Colonic mucosa (tissue), 4 donors: Measurements from ENCODE around the gene DZANK1. TPM values are rescaled to one million over a fixed set of nuclear protein-coding genes. Genes with fewer than 3 reads are reported as not detected.

Experiments used
- DNase-seq: peaks from one replicate; pipeline ENCODE4 v3.0.0-alpha.2; 2020
- H3K27ac ChIP-seq: fragments of 200-600 bp; one replicate; pipeline ENCODE4 v1.8.0; 2021
- H3K27me3 ChIP-seq: fragments of 200-600 bp; one replicate; pipeline ENCODE4 v1.8.0; 2021
- H3K36me3 ChIP-seq: fragments of 200-600 bp; one replicate; pipeline ENCODE4 v1.8.0; 2021
- H3K4me1 ChIP-seq: fragments of 200-600 bp; one replicate; pipeline ENCODE4 v1.8.0; 2021; ENCODE audit warnings: mild to moderate bottlenecking
- H3K4me3 ChIP-seq: fragments of 200-600 bp; one replicate; pipeline ENCODE4 v1.8.0; 2021
- H3K9ac ChIP-seq, 2 donors: one replicate each; pipeline ENCODE4 v1.7.0; 2013; ENCODE audit warnings: control low read depth in 2 of 2, low read depth in 2 of 2, low read length in 2 of 2
- H3K9me3 ChIP-seq: fragments of 200-600 bp; one replicate; pipeline ENCODE4 v1.8.0; 2021
- intact Hi-C: fragments of 100-400 bp; cut with DNase I; formaldehyde crosslinking; loops from one replicate; pipeline ENCODE4 v1.14.1; 2022
- total RNA-seq, 2 donors: library from RNA; stranded (reverse); fragmentation: NEBNext Ultra II Directional in 1 of 2; extraction: Animal tissue kit (Norgen Biotek cat#: 25700) in 1 of 2; gene quantifications; one replicate each; pipeline ENCODE4 v1.2.1, GENCODE V29; 2021
- TF ChIP-seq, protein P1 (sequence below): fragments of 200-600 bp; IDR thresholded peaks from one replicate; pipeline ENCODE4 v1.8.0; 2022; ENCODE audit warnings: antibody characterized with exemption, mild to moderate bottlenecking
- donor health status: healthy.
- donor health status: DM: no; HTN: no; CAD: no.
- donor health status: DM: no; HTN: no; CAD: no.

The DZANK1 gene
- total RNA-seq, 2 donors from 2014 or later = 1.2 to 1.4 TPM

DNA sequence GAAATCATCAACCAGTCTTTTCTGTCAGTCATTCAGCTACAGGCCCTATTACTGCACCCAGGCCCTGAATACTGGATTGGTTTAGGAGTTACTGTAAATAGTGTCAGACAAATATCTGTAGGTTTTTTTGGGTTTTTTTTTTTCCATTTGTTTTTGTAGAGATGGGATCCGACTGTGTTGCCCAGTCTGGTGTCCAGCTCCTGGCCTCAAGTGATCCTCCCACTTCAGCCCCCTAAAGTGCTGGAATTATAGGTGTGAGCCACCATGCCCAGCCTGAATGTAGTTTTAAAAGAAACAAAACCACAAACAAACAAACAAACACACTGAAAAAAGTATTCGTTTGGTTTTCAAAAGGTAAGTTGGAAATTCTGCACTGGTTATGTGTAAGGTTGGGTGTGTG, 39.6 kb downstream of the DZANK1 start:
- no peaks in the 10 kb centered on the region for H3K9me3 ChIP-seq
- intact Hi-C loops = no loop called here

DNA sequence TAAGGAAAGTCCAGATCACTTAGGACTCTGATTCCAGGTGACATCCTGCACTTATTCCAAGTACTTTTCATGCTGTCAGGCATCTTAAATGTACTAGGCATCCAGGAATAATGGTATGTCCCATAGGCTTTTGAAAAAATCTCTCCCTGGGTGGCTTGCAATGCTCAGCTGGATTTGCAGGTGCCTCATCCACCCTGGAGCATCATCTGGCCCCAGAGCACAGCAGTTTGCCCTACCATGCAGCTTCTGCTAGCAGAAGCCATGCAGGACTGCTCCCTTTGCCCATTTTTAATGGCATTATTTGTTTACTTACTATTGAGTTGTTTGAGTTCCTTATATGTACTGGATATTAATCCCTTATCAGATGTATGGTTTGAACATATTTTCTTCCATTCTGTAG, 45.2 kb downstream of the DZANK1 start:
- no peak for DNase-seq
- Histone ChIP-seq H3K36me3 (no peaks in the 10 kb centered on the region), H3K27me3 (no peaks in the 10 kb centered on the region), H3K9me3 (no peaks in the 10 kb centered on the region), H3K4me3 (no peak overlapping the region), H3K27ac (no peak overlapping the region), H3K9ac (no peak overlapping the region), H3K4me1 (no peaks in the 10 kb centered on the region)
- TF ChIP-seq, protein P1, sequence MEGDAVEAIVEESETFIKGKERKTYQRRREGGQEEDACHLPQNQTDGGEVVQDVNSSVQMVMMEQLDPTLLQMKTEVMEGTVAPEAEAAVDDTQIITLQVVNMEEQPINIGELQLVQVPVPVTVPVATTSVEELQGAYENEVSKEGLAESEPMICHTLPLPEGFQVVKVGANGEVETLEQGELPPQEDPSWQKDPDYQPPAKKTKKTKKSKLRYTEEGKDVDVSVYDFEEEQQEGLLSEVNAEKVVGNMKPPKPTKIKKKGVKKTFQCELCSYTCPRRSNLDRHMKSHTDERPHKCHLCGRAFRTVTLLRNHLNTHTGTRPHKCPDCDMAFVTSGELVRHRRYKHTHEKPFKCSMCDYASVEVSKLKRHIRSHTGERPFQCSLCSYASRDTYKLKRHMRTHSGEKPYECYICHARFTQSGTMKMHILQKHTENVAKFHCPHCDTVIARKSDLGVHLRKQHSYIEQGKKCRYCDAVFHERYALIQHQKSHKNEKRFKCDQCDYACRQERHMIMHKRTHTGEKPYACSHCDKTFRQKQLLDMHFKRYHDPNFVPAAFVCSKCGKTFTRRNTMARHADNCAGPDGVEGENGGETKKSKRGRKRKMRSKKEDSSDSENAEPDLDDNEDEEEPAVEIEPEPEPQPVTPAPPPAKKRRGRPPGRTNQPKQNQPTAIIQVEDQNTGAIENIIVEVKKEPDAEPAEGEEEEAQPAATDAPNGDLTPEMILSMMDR = no peak
- intact Hi-C loops = no loop called here

More for the DNA sequence above, 39.6 kb downstream of the DZANK1 start:
- Histone ChIP-seq H3K4me3 (no peak overlapping the region), H3K36me3 (no peaks in the 10 kb centered on the region), H3K27me3 (no peaks in the 10 kb centered on the region), H3K9ac (no peak overlapping the region), H3K27ac (no peak overlapping the region), H3K4me1 (no peaks in the 10 kb centered on the region)
- DNase-seq = no peak
- TF ChIP-seq, protein P1 = no peak

DNA sequence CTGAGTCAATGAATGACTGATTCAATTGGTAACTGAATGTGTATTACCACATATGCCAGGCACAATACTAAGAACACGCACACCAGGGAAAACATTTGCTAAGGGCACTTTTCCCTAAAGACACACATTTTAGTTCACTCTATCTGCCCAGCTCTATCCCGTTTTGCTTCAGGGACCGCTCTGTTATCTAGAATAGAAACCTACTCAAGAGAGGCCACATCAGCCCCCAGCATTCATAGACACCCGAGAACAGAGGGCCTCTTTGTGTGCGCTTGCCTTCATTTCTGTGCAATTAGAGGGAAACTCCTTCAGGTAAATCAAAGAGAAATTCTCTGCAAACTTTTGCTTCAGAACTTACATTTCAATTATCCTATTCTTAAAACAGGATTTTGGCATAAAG, 50.3 kb downstream of the DZANK1 start:
- H3K27ac ChIP-seq = no peak overlapping the region
- no peaks in the 10 kb centered on the region for H3K9me3 ChIP-seq

DNA sequence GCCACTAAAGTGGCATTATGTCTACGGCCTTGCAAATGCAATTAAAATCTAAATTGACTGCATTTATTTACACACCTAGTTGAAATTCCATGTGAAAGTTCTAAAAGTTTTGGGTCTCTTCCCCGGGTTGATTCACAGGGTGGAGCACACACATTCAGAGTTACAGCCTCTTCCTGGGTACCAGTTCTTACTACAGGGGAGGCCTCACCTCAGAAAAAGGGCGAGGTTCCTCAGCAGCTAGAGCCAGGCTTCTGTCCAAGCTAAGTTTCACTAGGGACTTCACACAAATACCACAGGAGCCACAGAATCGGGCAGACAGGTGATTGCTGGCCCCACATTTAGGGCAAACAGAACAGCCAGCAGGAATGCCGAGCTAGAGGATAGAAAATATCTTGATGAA, 52.7 kb downstream of the DZANK1 start:
- Histone ChIP-seq H3K9me3 (no peaks in the 10 kb centered on the region), H3K27me3 (no peaks in the 10 kb centered on the region), H3K9ac (no peak overlapping the region), H3K27ac (no peak overlapping the region), H3K36me3 (no peaks in the 10 kb centered on the region), H3K4me3 (no peak overlapping the region), H3K4me1 (no peaks in the 10 kb centered on the region)
- TF ChIP-seq, protein P1 = no peak
- intact Hi-C loops = loop anchor here (10.0 kb wide), 1 partner anchor 161 kb away; no protein-coding TSS in a partner anchor
- no peak for DNase-seq

More for the DNA sequence above, 50.3 kb downstream of the DZANK1 start:
- intact Hi-C loops = loop anchor here (10.0 kb wide), 1 partner anchor 158 kb away; no protein-coding TSS in a partner anchor
- Histone ChIP-seq H3K4me1 (no peaks in the 10 kb centered on the region), H3K27me3 (no peaks in the 10 kb centered on the region), H3K36me3 (no peaks in the 10 kb centered on the region), H3K4me3 (no peak overlapping the region), H3K9ac (no peak overlapping the region)
- no peak for DNase-seq
- TF ChIP-seq, protein P1 = no peak

DNA sequence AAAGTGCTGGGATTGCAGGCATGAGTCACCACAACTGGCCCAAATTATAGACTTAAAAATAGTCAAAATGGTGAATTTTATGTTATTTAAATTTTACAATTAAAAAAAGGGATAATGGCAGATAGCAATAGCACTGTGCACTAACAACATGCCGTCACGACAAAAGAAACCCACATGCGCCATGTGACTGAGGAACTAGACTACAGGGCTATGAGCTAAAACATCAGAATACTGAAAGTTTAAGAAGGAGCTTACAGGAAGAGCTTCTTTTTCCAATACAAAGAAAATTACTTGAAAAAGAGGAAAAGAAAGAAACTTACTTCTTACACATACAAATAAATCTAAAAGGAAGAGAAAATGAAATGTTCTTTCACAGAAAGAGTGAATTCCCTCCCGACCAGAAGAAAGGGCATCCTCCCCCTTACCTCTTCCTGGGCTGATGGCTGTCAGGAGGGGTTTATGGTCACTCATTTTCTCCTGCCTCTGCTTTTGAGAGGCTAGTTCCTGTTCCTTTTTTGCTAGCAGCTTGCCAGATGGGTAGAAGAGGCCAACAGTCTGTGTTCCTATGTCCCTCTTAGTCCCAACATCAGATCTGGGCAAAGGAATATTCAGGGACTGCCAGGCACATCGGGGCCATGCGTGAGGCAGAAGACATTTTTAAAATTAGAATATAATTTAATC, 54.5 kb downstream of the DZANK1 start:
- Histone ChIP-seq H3K36me3 (no peaks in the 10 kb centered on the region), H3K27me3 (no peaks in the 10 kb centered on the region), H3K4me3 (no peak overlapping the region), H3K9me3 (no peaks in the 10 kb centered on the region), H3K4me1 (no peaks in the 10 kb centered on the region), H3K27ac (no peak overlapping the region), H3K9ac (no peak overlapping the region)
- intact Hi-C loops = loop anchor here (10.0 kb wide), 1 partner anchor 162 kb away; no protein-coding TSS in a partner anchor
- TF ChIP-seq, protein P1 = no peak
- no peak for DNase-seq
